UCSD-AML1 (cell line): ENCODE data around the gene NUP50.
A peak's percentile ranks its signal among the peaks of the same experiment; 100 is the strongest.

Source experiments
- DNase-seq: peaks from one replicate; lab custom pipeline; 2025; ENCODE audit not compliant: unreplicated experiment; lab: John Stamatoyannopoulos, UW

Gene NUP50

GRCh38 chr22:45208696-45208992 is 44.9 kb downstream of the NUP50 start:
- DNase-seq: no peak

GRCh38 chr22:45208993-45209838 is 45.5 kb downstream of the NUP50 start:
- no peak for DNase-seq

DNA sequence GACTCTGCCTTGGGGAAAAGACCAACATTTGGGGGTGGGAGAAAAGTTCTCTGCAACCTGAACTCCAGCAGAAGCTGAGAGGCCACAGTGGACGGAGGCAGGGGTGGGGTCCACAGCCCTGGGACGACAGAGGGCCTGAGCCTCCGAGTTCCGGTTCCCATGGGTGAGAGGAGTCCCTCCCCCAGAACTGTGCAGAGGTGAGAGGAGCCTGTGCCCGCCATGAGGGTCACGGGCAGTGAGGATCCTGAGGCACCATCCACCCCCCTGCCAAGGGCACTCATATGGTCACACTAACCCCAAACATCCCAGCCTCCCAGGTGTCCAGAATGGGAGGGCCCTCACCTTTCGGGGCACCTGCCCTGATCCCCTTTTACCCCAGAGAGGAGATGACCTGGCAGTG is 46.4 kb downstream of the NUP50 start:
- DNase-seq: no peak

DNA sequence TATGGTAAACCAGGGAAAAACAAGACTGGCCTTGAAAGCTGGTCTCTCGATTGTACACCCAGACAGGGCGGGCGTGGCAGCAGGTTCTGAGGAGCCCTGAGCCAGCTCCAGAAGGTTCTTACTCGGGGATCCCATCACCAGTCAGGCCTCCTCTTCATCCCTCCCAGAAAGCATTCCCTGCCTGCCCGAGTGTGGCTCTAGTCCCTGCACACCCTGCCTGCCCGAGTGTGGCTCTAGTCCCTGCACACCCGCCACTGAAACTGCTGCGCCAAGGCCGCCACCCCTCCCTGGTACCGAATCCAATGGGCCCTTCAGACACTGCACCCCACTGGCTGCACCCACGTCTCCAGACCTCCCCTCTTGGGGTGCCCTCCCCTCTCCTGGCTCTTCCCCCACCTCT is 46.9 kb downstream of the NUP50 start:
- no peak for DNase-seq

DNA sequence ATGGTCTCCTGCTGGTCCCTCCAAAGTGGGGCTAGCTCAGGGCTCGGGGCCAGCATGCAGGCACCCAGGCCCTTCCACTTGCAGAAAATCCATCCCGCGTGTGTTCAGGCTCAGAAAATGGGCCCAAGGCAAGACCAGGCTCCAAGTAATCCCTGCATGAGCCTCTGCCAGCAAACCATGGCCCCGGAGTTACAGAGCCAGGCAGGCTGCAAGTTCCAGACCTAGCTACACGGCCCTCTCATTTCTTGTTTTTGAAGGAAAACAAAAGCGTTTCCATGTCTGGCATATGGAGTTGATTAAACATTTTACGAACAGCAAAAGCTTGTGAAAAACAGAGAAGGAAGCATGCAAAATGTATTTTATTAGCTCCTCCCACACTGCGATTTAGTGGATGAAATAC is 47.3 kb downstream of the NUP50 start:
- DNase-seq: no peak

DNA sequence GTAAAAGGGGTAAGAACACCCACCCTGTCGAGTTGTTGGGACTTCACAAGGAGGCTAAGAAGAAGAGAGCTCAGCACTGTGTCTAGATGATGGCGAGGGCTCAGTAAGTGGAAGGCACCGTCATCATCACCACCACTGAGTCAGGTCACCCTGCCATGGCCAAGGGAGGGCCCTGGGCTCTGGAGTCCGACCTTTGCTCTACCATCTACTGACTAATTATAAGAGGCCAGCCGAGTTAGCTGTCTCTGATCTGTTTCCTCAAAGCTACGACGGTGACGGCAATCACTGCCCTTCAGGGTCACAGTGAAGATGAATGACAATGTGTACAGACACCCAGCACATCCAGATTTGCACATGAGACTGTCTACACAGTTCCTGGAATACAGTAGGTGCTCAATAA is 47.7 kb downstream of the NUP50 start:
- no peak for DNase-seq

DNA sequence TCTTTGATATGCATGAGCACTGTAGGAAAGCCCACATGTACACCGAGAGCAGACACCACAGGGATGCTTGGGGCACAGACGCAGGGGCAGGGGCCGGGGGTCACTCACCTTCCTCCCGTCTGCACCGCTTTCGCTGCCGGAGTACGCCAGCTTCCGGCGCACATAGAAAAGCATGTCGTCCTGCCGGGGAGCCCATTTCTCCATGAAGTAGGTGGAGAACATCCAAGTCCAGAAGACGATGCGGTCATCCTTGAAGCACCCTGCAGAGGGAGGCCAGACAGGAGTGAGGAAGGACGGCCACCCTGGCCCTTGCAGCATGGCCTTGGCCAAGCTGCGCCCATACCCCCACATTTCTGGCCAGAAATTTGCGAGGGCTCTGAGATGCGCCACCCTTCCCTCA is 48.1 kb downstream of the NUP50 start:
- no peak for DNase-seq

DNA sequence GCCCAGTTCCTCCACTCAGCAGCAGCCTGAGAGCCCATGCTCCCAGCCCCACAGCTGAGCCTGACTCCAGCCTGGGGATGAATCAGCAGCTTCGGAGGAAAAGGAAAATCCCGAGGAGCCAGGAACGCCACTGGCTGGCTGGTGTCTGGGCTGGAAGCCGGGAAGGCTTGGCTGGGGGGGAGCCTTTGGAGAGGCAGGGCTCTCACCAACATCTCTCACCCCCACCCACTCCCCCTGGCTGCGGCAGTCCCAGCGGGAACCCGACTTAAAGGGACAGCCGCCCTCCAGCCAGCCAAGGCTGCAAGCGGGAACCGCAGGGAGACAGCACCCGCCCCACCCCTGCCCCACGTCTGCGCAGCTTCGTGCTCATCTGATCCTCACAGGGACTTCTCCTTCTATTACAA is 48.6 kb downstream of the NUP50 start:
- DNase-seq: no peak

DNA sequence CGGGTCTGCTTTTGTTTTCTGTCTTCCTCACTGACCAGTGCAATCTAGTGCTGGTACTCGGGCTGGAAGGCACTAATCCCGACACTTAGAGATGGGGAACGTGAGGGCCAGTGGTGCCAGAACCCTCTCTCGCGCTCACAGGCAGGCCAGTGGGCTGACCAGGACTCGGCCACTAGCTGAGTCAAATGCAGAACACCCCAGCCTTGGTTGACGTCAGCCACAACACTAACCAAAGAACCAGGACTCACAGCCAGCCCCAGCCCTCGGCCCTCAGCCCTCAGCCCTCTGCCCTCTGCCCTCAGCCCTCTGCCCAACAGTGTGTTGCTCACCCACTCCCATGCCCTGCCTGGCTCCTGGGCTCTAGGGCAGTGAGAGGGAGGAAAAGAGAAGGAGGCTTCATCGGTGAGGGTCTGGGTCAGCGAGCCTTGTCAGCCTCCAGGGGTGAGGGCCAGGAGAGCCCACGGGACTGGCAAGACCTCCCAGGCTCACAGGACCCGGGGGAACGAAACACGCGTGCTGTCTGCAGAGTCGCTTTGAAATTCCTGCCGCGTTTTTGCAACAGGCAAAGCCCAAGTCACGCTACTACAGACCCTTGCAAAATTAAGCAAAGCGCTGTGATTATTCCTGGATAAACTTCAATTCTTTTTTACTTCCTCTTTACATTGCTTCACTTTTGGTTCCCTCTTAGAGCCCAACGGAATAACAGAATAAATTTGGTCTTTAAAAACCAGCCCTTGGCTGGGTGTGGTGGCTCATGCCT is 49.4 kb downstream of the NUP50 start:
- DNase-seq: no peak

GRCh38 chr22:45216133-45217003 is 52.6 kb downstream of the NUP50 start:
- DNase-seq: no peak

DNA sequence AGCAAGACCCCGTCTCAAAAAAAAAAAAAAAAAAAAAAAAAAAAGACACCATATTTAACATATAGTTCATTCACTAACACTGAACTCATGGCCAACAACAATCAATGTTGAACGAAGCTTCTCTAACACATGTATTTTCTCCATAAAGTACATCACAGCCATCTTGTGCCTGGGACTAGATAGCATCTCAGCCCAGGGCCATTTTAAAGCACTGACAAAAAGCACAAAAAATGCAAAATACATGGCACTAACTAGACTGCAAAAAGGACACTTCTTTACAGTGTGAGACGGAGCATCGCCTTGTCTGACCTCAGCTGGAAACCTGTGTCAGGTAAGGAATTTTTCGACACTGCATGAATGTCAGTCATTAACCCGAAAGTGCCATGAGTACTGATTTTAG is 53.6 kb downstream of the NUP50 start:
- no peak for DNase-seq

DNA sequence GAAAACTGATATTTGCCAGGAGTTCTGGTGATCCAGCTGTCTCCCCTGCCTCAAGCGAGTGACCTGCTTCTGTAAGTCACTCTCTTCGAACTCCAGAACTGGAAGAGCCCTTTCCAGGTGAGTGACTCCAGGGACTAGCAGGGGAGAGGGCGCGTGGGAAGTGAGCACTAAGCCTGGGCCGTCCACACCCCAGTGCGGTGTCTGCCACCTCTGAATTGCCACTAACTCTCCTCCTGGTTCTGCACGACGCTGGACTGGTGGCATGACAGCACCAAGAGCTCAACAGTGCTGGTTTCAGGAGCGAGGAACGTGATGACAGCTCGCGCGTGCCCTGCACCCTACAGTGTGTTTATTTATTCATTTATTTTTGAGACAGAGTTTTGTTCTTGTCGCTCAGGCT is 54.1 kb downstream of the NUP50 start:
- no peak for DNase-seq

DNA sequence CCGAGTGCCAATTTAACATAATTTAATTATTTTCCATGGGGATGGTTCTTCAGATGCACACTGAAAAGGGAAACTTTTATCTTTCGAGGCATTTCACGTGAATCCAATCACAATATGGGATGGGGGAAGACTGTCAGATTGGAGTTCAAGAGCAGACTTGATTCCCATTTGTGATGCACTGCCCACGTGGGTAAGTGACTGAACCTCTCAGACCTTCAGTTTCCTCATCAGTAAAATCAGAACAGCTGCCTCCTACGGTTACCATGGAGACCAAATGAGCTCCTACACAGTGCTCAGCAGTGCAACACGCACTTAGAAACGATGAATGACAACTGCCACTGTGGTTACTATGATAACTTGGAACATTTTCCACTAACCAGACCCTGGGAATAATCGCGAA is 55.3 kb downstream of the NUP50 start:
- DNase-seq: no peak

DNA sequence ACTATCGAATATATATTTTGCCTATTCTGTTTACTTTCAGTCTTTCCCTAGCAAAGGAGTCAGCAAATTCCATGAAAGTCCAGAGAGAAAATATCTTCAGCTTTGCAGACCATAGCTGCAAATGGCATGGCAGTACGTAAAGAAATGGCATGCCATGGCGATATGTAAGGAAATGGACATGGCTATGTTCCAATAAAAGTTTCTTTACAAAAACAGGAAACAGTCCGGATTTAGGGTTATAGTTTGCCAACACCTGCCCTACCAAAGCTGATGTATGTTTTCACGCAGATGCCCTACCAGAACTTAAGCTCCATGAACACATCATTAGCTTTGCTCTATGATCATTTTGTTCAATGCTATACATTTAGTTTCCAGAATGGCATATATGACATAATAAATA is 57.5 kb downstream of the NUP50 start:
- DNase-seq: no peak

DNA sequence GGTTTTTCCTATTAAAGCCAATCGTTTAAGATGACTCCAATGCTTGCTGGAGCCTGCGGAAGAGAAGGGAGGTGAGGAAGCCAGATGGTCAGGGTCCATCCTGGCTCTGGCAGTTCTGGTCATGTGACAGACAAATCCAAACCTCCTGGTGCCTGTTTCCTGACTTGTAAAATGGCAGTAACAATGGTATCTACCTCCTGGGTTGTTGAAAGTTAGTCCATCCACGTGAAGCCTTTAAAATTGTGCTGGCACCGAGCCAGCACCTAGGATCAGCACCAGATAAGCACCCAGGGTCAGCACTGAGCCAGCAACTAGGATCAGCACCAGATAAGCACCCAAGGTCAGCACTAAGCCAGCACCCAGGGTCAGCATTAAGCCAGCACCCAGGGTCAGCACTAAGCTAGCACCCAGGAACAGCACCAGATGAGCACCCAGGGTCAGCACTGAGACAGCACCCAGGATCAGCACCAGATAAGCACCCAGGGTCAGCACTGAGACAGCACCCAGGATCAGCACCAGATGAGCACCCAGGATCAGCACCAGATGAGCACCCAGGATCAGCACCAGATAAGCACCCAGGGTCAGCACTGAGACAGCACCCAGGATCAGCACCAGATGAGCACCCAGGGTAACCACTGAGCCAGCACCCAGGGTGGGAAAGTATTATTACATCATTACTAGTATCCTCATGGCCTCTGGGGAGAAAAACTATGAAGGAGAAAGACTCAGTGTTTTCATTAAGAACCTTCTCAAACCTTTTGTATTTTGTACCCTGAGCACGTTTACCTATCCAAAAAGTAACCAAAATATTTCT is 59.8 kb downstream of the NUP50 start:
- DNase-seq: no peak

DNA sequence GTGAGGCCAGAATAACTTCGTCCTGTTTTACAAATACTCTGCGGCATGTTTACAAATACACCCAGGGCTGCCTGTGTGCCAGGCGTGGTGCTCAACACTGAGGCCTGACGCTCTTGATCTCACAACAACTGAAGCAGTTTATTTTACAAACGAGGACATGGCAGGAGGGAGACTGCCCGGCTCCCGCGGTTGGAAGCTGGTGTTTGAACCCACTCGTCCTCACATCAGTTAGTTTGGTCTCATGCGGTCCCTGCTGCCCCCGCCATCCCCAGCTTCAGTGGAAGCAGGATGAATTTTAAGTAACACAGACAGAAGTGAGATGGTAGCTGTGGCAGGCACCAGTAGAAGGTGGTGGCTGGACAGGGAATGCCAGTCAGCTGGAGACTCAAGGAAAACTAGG is 60.6 kb downstream of the NUP50 start:
- no peak for DNase-seq

GRCh38 chr22:45224988-45225731 is 61.4 kb downstream of the NUP50 start:
- no peak for DNase-seq

- DNase-seq: no peak
Measured at GRCh38 chr22:45225732-45226502, 62.2 kb downstream of the NUP50 start.

DNA sequence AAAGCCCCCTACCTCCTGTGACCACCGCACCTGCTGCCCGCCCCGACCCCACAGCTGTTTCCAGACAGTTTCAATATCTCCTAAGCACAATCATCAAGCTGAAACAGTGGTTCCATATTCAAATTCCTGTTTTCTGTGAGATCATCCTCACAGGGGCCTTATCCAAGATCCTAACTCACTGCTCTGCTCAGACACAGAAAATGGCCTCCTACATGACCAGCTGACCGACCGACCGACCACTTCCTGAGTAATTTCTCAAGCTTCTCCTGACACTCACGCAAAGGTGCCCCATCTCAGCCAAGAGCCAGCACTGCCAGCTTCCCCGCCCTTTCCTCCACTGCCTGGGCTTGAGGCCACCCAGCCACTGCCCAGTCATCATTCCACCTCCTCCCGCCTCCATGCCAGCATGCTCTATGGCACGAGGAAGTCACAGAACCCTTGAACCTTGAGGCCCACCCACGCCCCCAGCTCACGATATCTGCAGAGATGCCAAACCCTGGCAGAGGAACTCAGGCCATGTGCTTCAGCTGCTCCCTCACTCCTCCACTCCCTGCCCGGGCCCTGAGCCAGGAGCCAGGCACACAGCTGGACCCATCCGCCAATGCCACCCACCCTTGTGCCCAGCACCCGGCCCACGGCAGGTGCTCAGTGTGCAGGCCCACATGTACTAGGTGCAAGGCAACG is 62.9 kb downstream of the NUP50 start:
- peak; percentile 30 for DNase-seq
